Peyer's patch (tissue), 4 donors: ENCODE measurements around the gene SLC45A3. TPM values are rescaled to one million over a fixed set of nuclear protein-coding genes. Genes with fewer than 3 reads are reported as not detected.

Experiments
- DNase-seq, 3 donors: peaks; one replicate each; pipeline ENCODE4 v3.0.0-alpha.2; 2017 to 2019
- H3K27ac ChIP-seq, 4 donors: fragments of 200-600 bp; sonication (generic); one replicate each; pipeline ENCODE4 v1.5.1; 2016 to 2019
- H3K27me3 ChIP-seq, 2 donors: fragments of 200-600 bp; sonication (generic); one replicate each; pipeline ENCODE4 v1.5.1; 2019
- H3K36me3 ChIP-seq, 3 donors: fragments of 200-600 bp; sonication (generic); one replicate each; pipeline ENCODE4 v1.5.1; 2016 to 2019
- H3K4me1 ChIP-seq, 4 donors: fragments of 200-600 bp; sonication (generic); one replicate each; pipeline ENCODE4 v1.5.1; 2016 to 2019
- H3K4me3 ChIP-seq, 4 donors: fragments of 200-600 bp; sonication (generic); 1 replicate in 3 of 4; 2 replicates in 1 of 4; pipeline ENCODE4 v1.5.1; 2016 to 2019; ENCODE audit warnings: mild to moderate bottlenecking in 1 of 4
- H3K9me3 ChIP-seq, 4 donors: fragments of 200-600 bp; sonication (generic); one replicate each; pipeline ENCODE4 v1.5.1; 2016 to 2019; ENCODE audit warnings: mild to moderate bottlenecking in 1 of 4
- POLR2A ChIP-seq, 2 donors: fragments of 450-650 bp; IDR thresholded peaks; one replicate each; pipeline ENCODE4 v1.5.1; 2017; ENCODE audit warnings: antibody characterized with exemption in 2 of 2, mild to moderate bottlenecking in 2 of 2, moderate library complexity in 2 of 2
- total RNA-seq, 4 donors: library from RNA; depleted of rRNA; stranded (reverse); fragments of >200 nt; gene quantifications; one replicate each; pipeline ENCODE4 v1.1.0, GENCODE V29; 2016
- TF ChIP-seq, protein P1 (sequence below), 6 experiments: fragments of 450-650 bp in 4 of 6; fragments of 200-600 bp in 2 of 6; sonication (generic) in 1 of 6; IDR thresholded peaks; one replicate each; pipeline ENCODE4 v1.5.1; 2017 to 2019; ENCODE audit warnings: antibody characterized with exemption in 6 of 6, mild to moderate bottlenecking in 3 of 6, moderate library complexity in 1 of 6

SLC45A3 gene
- total RNA-seq, 4 donors from 2014 or later: 7.4 to 16.0 (median 11.2) TPM

DNA sequence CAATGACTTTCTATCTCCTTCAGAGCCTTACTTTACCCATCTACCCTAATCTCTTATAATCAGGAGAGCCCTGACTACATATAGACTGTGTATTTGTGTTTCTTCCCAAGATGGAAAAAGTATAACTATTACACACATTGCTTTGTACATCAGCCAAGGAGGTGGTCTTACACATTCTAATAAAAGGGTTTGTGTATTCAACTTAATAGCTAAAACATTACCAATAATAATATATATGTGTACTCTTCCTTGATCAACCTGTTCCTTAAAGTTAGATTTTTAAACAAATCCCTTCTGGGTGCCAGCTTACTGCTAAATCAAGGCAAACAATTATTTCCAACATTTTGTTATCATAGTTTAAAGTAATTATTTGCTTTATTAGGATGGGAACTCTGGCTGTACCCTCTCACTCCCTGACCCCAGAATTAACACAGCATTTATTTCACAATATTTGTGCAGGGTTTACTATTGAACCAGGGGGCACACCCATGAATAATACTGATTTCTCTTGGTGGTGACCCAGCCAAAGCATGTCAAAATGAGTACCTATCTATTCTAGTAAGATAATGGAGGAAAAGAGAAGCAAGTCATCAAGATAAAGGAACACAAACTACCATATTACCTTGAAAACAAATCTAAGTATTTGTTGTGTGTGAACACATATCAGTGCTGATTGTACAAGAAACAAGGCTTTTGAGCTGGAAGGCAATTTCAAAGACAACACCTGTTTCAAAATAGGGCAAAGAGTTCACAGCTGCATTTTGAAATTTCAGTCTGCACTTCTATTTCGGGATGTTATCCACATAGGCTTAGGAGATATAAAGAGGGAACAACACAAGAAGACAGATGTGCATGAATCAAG lies 30.1 kb upstream of the SLC45A3 start:
- no peak for TF ChIP-seq POLR2A (IDR thresholded peaks at IDR 0.05)
- TF ChIP-seq, protein P1, sequence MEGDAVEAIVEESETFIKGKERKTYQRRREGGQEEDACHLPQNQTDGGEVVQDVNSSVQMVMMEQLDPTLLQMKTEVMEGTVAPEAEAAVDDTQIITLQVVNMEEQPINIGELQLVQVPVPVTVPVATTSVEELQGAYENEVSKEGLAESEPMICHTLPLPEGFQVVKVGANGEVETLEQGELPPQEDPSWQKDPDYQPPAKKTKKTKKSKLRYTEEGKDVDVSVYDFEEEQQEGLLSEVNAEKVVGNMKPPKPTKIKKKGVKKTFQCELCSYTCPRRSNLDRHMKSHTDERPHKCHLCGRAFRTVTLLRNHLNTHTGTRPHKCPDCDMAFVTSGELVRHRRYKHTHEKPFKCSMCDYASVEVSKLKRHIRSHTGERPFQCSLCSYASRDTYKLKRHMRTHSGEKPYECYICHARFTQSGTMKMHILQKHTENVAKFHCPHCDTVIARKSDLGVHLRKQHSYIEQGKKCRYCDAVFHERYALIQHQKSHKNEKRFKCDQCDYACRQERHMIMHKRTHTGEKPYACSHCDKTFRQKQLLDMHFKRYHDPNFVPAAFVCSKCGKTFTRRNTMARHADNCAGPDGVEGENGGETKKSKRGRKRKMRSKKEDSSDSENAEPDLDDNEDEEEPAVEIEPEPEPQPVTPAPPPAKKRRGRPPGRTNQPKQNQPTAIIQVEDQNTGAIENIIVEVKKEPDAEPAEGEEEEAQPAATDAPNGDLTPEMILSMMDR (IDR thresholded peaks at IDR 0.05): no peak
- no peaks in the 10 kb centered on the region for H3K4me1 ChIP-seq
- H3K36me3 ChIP-seq: peaks cover 0 to 6% (median 0%) of the 10 kb centered on the region in 3 donors
- H3K27ac ChIP-seq: no peak overlapping the region
- no peak for DNase-seq
- no peak overlapping the region for H3K4me3 ChIP-seq
- H3K27me3 ChIP-seq: no peaks in the 10 kb centered on the region
- H3K9me3 ChIP-seq: no peaks in the 10 kb centered on the region

DNA sequence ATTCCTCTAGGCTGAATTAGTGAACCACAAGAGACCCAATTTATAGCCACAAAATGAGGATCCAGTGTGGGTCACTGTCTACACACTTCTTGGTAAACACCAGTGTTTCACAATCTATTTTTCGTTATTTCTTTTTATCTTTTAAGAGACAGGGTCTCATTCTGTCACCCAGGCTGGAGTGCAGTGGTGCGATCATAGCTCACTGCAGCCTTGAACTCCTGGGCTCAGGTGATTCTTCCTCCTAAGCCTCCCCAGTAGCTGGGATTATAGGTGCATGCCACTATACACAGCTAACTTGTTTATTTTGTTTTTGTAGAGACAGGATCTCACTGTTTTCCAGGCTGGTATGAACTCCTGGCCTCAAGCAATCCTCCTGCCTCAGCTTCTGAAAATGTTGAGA lies 29.3 kb upstream of the SLC45A3 start:
- Histone ChIP-seq H3K36me3 (no peaks in the 10 kb centered on the region), H3K4me3 (no peak overlapping the region), H3K9me3 (no peaks in the 10 kb centered on the region), H3K27me3 (no peaks in the 10 kb centered on the region), H3K27ac (no peak overlapping the region), H3K4me1 (no peaks in the 10 kb centered on the region)
- no peak for DNase-seq
- TF ChIP-seq, protein P1 (IDR thresholded peaks at IDR 0.05): no peak
- no peak for TF ChIP-seq POLR2A (IDR thresholded peaks at IDR 0.05)

DNA sequence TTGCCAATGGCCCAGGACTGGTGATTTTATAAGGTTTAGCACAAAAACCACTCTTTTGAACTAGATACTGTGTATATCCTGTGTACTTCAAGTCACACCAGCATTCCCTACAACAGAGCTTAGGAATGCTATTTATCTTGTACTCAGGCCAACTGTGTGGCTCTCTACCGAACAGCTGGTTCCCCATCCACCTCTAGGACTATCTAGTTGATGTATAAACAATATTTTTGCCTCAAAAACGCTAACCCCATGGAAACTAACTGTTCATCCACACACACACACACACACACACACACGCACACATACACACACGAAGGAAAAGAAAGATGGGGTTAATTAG lies 28.7 kb upstream of the SLC45A3 start:
- Histone ChIP-seq H3K9me3 (no peaks in the 10 kb centered on the region), H3K4me3 (no peak overlapping the region), H3K4me1 (no peaks in the 10 kb centered on the region), H3K36me3 (no peaks in the 10 kb centered on the region), H3K27ac (no peak overlapping the region), H3K27me3 (no peaks in the 10 kb centered on the region)
- TF ChIP-seq, protein P1 (IDR thresholded peaks at IDR 0.05): no peak
- TF ChIP-seq POLR2A (IDR thresholded peaks at IDR 0.05): no peak
- no peak for DNase-seq

DNA sequence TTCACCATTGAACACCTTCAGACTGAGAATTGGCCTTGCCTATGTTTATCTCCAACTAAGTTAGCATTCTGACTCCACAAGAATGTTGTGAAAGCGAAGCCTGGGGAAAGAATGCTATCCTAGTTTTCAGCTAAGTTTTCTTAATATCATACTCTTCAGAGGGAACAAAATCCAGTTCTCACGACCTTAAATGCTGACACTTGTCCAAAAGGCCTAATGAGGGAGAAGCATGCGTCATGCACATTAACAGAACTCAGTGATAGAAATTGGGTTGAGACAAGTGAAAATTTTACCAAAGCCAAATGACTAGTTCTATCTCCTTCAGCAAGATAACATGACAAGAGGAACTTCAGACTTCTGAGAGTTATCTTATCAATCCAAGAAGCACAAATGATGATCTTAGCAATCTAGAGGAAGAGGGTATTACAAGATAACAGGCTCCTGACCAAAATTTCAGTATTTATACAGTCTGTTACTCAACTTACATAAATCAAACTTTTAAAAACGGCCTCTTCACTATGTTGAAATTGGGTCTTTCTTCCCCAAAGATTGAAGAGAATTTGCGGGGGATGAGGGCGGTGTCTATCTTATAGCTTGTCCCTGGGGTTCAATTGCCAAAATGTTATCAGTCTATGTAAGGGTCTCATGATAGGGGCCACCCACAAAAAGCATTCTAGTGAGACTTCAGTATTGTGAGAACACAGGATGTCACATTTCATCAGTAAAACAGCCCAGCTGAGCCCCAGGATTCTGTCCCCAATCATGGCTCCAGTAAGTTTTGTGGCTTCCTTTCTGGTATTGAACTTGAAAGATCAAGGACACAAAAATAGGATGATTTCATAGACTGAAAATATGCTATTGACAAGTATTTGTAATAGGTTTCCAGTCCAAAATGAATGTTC lies 26.5 kb upstream of the SLC45A3 start:
- no peak for TF ChIP-seq POLR2A (IDR thresholded peaks at IDR 0.05)

DNA sequence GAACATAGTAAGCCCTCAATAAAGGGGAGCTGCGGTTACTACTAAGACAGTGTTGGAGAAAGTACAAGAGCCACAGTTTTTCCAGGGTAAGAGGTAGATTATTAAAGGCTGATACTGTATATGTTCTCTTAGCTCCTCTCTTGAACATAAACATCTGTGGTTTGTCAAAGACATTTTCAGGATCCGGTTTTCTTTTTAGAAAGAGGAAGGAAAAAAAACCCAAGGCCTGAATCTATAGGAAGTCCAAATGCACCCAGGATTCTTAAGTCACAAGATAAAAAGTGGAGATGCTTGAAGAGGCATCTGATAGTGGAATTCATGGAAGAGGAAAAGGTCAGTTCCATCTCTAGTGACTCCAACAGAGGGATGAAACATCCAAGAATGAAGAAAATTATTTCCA lies 24.6 kb upstream of the SLC45A3 start:
- H3K9me3 ChIP-seq: no peaks in the 10 kb centered on the region
- no peak overlapping the region for H3K27ac ChIP-seq
- no peak for DNase-seq
- TF ChIP-seq, protein P1 (IDR thresholded peaks at IDR 0.05): no peak
- no peak for TF ChIP-seq POLR2A (IDR thresholded peaks at IDR 0.05)
- no peak overlapping the region for H3K4me3 ChIP-seq
- H3K36me3 ChIP-seq: no peaks in the 10 kb centered on the region
- H3K4me1 ChIP-seq: no peaks in the 10 kb centered on the region
- no peaks in the 10 kb centered on the region for H3K27me3 ChIP-seq

More for the DNA sequence above, 26.5 kb upstream of the SLC45A3 start:
- Histone ChIP-seq H3K4me3 (no peak overlapping the region), H3K36me3 (no peaks in the 10 kb centered on the region), H3K27ac (no peak overlapping the region), H3K4me1 (no peaks in the 10 kb centered on the region), H3K9me3 (no peaks in the 10 kb centered on the region), H3K27me3 (no peaks in the 10 kb centered on the region)
- no peak for DNase-seq

DNA sequence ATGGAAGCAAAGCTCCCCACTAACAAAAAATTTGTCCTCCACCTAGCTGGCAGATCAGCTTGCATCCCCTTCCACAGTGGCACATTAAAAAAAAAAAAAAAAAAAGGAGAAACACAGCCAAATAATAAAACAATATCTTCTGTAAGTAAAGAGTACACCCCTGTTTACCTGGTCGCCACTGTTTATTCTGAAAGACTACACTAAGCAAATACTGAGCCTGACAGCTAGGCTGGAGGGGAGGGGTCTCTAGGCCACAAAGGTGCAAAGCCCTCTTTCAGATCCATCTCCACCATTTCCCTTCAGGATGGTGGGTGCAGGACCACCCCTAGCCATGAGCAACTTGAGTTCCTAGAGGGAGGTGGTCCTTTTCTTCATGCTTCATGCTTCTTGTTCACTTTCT lies 22.8 kb upstream of the SLC45A3 start:
- no peak for DNase-seq
- Histone ChIP-seq H3K27ac (no peak overlapping the region), H3K9me3 (no peaks in the 10 kb centered on the region), H3K36me3 (no peaks in the 10 kb centered on the region), H3K4me1 (no peaks in the 10 kb centered on the region), H3K4me3 (no peak overlapping the region), H3K27me3 (no peaks in the 10 kb centered on the region)
- TF ChIP-seq POLR2A (IDR thresholded peaks at IDR 0.05): no peak
- TF ChIP-seq, protein P1 (IDR thresholded peaks at IDR 0.05): no peak
